ENCODE results near the gene CSTF3.

GRCh38 chr11:33064866-33065265, 96.4 kb downstream of the CSTF3 start:
- TF ChIP-seq CTCF (conservative IDR thresholded peaks at IDR 0.05) = no peak
- no peak for TF ChIP-seq EZH2 (IDR thresholded peaks at IDR 0.05; ENCODE audit: low read depth)
